GM12875 (cell line): ENCODE data around the gene CCDC78.
A peak's percentile ranks its signal among the peaks of the same experiment; 100 is the strongest.

ENCODE experiments used
- H3K4me3 ChIP-seq: one replicate; pipeline ENCODE4 v1.5.1; 2011; ENCODE audit warnings: low read depth, low read length, control low read depth
- TF ChIP-seq, protein P1 (sequence below): IDR thresholded peaks from 2 replicates; pipeline ENCODE4 v1.5.1; 2011; ENCODE audit warnings: low read depth, mild to moderate bottlenecking, control low read depth, inconsistent platforms, low read length, moderate library complexity, borderline replicate concordance; ENCODE audit not compliant: insufficient read depth

CCDC78 gene

DNA sequence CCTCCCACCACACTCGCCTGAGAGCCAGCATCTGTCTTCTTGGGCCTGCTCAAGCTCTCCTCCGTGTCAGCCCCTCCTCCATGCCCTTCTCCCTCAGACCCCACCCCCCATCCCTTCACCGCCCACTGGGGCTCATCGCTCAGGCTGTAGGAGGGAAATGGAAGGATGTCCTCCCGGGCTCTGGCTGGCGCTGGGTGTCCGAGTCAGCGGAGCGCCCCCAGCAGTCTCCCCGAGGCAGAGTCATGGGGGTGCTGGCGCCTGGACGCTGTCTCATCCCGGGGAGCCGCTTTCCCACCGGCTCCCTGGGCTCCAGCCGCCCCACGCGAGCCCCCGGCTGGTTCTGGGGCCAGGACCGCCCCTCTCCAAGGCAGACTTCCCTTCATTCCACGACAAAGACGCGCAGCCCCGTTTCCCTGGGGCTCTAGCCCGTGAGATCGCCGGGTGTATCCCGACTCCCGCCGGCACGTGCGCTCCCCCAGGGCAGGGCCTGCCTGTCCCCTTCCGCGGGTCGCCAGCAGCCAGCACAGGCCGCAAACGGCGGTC lies 5.7 kb downstream of the CCDC78 start:
- TF ChIP-seq, protein P1, sequence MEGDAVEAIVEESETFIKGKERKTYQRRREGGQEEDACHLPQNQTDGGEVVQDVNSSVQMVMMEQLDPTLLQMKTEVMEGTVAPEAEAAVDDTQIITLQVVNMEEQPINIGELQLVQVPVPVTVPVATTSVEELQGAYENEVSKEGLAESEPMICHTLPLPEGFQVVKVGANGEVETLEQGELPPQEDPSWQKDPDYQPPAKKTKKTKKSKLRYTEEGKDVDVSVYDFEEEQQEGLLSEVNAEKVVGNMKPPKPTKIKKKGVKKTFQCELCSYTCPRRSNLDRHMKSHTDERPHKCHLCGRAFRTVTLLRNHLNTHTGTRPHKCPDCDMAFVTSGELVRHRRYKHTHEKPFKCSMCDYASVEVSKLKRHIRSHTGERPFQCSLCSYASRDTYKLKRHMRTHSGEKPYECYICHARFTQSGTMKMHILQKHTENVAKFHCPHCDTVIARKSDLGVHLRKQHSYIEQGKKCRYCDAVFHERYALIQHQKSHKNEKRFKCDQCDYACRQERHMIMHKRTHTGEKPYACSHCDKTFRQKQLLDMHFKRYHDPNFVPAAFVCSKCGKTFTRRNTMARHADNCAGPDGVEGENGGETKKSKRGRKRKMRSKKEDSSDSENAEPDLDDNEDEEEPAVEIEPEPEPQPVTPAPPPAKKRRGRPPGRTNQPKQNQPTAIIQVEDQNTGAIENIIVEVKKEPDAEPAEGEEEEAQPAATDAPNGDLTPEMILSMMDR: peak; percentile 38; the same call in 1 of the 2 replicates

DNA sequence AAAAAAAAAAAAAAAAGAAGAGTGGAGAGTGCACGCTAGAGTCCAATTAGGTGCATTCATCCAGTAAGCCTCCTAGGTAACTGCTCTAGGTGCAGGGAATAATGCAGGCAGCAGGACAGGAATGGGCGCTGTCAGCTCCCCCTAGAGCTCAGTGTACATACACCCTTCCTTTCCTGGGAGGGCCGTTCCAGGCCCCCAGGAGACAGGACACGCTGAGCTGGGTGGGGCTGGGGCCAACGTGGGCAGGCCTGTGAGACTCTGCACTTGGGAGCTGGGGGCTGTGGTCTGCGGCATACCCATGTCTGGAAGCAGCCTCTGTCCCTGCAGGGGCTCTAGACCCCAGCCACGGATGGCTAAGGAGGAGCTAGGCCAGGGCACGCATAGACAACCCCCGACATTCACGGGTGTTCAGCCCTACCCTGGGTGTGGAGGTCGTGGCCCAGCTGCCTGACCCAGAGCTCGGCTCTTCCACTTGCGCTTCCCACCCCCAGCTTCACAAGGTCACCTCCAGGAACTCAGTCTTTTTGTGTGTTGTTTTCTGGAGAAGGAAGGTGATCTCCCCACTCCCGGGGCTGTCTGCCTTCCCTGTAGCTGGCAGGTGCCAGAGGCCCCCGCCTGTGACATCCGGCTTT lies 6.3 kb downstream of the CCDC78 start:
- peak overlapping the region; percentile 92 for H3K4me3 ChIP-seq
- TF ChIP-seq, protein P1: 0 out of 2 replicates have a peak, but pooled peaks have one; percentile 0

More for the DNA sequence above, 5.7 kb downstream of the CCDC78 start:
- peak overlapping the region; percentile 92 for H3K4me3 ChIP-seq

DNA sequence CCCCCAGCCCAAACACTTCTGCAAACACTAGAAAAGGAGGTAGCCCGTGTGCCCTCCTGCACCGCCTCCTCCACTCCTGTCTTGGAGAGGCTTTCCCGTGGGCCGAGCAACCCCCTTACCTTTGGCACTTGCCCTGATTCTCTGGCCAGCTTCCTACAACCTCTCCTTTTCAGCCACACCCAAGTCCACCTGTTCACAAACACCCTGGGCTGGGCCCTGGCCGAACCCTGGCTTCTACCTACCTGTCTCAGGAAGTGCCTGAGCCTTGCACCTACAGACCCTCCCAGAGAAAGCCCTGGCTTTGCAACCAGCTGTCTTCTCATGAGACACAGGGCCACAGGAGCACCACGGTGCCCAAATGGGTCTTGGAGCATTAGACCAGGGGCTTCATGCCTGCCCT lies 7.3 kb downstream of the CCDC78 start:
- H3K4me3 ChIP-seq: no peak overlapping the region
- TF ChIP-seq, protein P1: no peak

DNA sequence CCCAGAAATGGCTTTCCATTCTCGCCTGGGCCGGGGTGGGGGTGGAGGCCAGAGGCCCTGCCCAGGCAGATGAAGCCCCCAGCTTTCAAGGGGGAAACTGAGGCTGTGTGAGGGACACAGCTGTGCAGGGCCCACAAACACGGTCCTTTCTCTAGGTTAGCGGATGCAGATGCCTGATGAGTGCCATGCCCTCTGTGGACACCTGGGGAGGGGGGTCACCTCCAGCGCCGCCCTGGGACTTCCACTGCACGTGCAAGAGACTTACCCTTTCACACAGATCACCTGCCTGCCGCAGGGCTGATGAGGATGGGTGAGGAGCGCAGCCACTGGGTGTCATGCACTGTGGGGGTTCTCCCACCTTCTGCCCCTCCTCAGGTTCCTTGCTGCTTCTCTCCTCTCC lies 7.9 kb downstream of the CCDC78 start:
- TF ChIP-seq, protein P1: no peak
- H3K4me3 ChIP-seq: no peak overlapping the region

DNA sequence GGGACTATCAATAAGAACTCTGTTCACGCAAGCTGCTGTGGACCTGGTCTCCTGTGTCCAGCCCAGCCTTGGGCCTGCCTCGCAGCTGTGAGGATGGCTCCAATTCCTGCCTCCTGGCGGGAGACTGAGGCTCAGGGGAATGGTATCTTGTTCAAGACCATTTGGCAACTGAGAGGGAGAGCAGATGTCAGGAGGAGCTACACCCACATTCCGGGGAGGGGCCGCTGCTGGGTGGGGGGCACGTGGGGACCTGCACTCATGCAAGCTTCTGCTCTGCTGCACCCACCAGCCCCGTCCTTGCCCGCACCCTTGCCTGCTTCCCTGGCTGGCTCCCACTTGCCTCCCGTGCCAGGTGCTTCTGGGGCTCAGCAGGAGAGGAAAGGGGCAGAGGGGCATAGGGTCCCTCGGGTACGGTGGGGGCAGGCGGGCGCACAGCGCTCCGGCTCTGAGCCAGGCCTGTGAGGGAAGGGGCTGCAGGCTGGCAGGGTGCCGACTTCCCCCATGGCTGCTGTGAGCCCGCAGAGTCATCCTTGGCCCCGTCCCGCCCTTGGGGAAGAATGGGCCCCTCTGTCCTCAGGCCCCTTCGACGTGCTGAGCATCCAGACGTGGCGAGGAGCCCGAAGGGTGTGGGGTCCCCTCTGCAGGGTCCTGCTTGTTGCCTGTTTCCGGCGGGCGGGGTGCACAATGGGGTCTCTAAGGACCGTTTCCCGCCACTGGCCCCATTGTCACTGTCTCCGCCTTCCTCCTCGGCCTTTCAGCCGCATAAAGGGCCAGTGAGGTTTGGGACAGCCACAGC lies 8.6 kb downstream of the CCDC78 start:
- no peak overlapping the region for H3K4me3 ChIP-seq
- TF ChIP-seq, protein P1: no peak

DNA sequence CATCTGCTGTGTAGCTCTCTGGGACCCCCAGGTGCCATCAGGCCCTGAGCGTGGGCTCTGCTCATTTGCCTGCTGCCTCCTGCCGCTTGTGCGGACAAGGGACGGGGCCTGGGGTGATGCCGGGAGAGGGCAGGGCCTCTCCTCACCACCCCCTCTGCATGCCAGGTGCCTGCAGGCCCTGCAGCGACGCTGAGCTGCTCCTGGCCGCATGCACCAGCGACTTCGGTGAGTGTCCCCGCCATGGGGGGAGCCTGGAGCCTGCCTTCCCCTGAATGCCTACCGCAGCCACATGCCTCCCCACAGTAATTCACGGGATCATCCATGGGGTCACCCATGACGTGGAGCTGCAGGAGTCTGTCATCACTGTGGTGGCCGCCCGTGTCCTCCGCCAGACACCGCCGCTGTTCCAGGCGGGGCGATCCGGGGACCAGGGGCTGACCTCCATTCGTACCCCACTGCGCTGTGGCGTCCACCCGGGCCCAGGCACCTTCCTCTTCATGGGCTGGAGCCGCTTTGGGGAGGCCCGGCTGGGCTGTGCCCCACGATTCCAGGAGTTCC lies 9.4 kb downstream of the CCDC78 start:
- no peak overlapping the region for H3K4me3 ChIP-seq
- TF ChIP-seq, protein P1: no peak
